ENCODE measurements around the gene FDPS.

DNA sequence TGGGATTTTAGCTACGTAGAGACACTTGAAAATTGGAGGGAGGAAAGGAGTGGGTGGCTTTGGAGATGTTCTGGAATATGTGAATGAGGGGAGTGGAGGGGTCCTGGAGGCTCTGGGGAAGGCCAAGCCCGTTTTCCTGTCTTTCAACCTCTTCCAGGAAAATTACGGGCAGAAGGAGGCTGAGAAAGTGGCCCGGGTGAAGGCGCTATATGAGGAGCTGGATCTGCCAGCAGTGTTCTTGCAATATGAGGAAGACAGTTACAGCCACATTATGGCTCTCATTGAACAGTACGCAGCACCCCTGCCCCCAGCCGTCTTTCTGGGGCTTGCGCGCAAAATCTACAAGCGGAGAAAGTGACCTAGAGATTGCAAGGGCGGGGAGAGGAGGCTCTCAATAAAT, 11.6 kb downstream of the FDPS start:
- no peak for TF ChIP-seq POLR2A (IDR thresholded peaks at IDR 0.05)
- TF ChIP-seq EP300 (IDR thresholded peaks at IDR 0.05): no peak
